Lower leg skin (tissue), 3 donors: Measurements from ENCODE around the gene SCG3.

ENCODE experiments used
- POLR2A ChIP-seq, 2 donors: fragments of 450-650 bp; IDR thresholded peaks; one replicate each; pipeline ENCODE4 v1.6.1; 2016 to 2017; ENCODE audit warnings: antibody characterized with exemption in 2 of 2, mild to moderate bottlenecking in 1 of 2, moderate library complexity in 1 of 2
- TF ChIP-seq, protein P1 (sequence below), 3 donors: fragments of 450-650 bp; IDR thresholded peaks; one replicate each; pipeline ENCODE4 v1.5.1; 2016; ENCODE audit warnings: antibody characterized with exemption in 3 of 3, mild to moderate bottlenecking in 3 of 3, moderate library complexity in 2 of 3

- no peak for TF ChIP-seq POLR2A (IDR thresholded peaks at IDR 0.05)
- TF ChIP-seq, protein P1, sequence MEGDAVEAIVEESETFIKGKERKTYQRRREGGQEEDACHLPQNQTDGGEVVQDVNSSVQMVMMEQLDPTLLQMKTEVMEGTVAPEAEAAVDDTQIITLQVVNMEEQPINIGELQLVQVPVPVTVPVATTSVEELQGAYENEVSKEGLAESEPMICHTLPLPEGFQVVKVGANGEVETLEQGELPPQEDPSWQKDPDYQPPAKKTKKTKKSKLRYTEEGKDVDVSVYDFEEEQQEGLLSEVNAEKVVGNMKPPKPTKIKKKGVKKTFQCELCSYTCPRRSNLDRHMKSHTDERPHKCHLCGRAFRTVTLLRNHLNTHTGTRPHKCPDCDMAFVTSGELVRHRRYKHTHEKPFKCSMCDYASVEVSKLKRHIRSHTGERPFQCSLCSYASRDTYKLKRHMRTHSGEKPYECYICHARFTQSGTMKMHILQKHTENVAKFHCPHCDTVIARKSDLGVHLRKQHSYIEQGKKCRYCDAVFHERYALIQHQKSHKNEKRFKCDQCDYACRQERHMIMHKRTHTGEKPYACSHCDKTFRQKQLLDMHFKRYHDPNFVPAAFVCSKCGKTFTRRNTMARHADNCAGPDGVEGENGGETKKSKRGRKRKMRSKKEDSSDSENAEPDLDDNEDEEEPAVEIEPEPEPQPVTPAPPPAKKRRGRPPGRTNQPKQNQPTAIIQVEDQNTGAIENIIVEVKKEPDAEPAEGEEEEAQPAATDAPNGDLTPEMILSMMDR (IDR thresholded peaks at IDR 0.05), result no peak
These were observed 4.3 kb upstream of the SCG3 start for GRCh38 chr15:51677021-51677420.
